HAP-1 (cell line): ENCODE results near the gene ECSCR.
"Not testable (repeated sequence)": the region's sequence is repeated elsewhere in the genome, so short reads cannot be mapped to it uniquely, and the experiment has no call there.

Experiments
- DNase-seq, 2 experiments: peaks; one replicate each; pipeline ENCODE4 v3.0.0-alpha.2; 2016 to 2020; ENCODE audit warnings: low spot score in 2 of 2
- H3K27me3 ChIP-seq: fragments of 250-450 bp; sonication (Bioruptor Pico); 2 replicates; pipeline ENCODE4 v1.5.1; 2020; ENCODE audit warnings: low read depth, mild to moderate bottlenecking, moderate library complexity
- H3K36me3 ChIP-seq: fragments of 250-450 bp; sonication (Bioruptor Pico); replicated peaks from 2 replicates; pipeline ENCODE4 v1.5.1; 2020; ENCODE audit warnings: mild to moderate bottlenecking
- H3K4me1 ChIP-seq: fragments of 250-450 bp; sonication (Bioruptor Pico); 2 replicates; pipeline ENCODE4 v1.5.1; 2020; ENCODE audit warnings: mild to moderate bottlenecking
- H3K4me3 ChIP-seq: fragments of 250-450 bp; sonication (Bioruptor Pico); 2 replicates; pipeline ENCODE4 v1.5.1; 2020; ENCODE audit warnings: mild to moderate bottlenecking, moderate library complexity
- H3K9me3 ChIP-seq: fragments of 250-450 bp; sonication (Bioruptor Pico); 2 replicates; pipeline ENCODE4 v1.5.1; 2020; ENCODE audit warnings: mild to moderate bottlenecking, moderate library complexity
- in situ Hi-C: fragments of 300-500 bp; cut with MboI; formaldehyde crosslinking; loops from 3 replicates; pipeline ENCODE4 v1.14.3; 2020; ENCODE audit warnings: low sequenced_read_pairs, inconsistent platforms, mixed read lengths

The ECSCR gene

DNA sequence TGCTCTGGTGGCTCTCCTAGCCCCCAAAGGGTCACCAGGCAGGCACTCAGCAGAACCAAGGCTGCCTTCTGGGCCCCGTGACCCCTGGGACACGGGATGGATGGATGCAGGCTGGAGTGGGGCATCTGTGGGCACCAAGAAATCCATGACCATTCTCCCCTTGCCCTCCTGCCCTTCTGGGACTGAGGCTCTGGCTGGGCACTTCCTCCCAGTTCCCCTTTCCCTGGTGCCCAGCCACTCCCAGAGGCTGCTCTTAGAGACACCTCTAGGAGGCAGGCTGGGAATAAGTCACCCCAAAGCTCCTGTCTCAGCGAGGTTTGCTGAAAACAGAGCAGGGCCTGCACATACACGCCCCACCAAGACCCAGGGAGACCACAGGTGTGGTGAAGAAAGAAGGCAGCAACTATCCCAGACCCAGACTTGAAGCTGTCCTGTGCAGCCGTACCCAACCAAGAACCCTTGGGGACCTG is 19.1 kb upstream of the ECSCR start:
- no peaks in the 10 kb centered on the region for H3K9me3 ChIP-seq
- H3K4me3 ChIP-seq = no peak overlapping the region
- H3K27me3 ChIP-seq = no peaks in the 10 kb centered on the region
- no peaks in the 10 kb centered on the region for H3K36me3 ChIP-seq
- DNase-seq = no peak
- H3K4me1 ChIP-seq = peaks cover 10% of the 10 kb centered on the region; the same call in 1 of the 2 replicates
- in situ Hi-C loops = no loop called here

DNA sequence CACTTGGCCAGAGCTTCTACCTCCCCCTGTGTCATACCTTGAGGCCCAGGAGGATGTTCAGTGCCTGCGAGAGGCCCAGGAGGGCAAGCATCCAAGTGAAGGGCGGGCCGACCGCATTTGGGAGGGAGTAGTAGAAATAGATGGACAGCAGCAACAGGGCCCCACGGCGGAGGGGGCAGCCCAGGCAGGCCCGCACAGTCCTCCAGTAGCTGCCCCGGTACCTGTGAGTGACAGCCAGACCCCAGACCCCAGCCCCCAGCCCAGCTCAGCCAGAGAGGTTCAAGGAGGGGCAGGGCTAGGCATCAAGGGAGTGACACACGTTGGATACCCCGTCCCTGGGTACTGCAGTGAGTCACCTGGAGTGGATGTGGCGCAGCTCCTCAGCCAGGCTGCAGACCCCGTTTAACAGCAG is 18.6 kb upstream of the ECSCR start:
- in situ Hi-C loops = no loop called here
- H3K27me3 ChIP-seq = no peaks in the 10 kb centered on the region
- no peak for DNase-seq
- H3K9me3 ChIP-seq = no peaks in the 10 kb centered on the region
- H3K36me3 ChIP-seq = no peaks in the 10 kb centered on the region
- H3K4me1 ChIP-seq = peaks cover 10% of the 10 kb centered on the region; the same call in 1 of the 2 replicates
- H3K4me3 ChIP-seq = no peak overlapping the region

DNA sequence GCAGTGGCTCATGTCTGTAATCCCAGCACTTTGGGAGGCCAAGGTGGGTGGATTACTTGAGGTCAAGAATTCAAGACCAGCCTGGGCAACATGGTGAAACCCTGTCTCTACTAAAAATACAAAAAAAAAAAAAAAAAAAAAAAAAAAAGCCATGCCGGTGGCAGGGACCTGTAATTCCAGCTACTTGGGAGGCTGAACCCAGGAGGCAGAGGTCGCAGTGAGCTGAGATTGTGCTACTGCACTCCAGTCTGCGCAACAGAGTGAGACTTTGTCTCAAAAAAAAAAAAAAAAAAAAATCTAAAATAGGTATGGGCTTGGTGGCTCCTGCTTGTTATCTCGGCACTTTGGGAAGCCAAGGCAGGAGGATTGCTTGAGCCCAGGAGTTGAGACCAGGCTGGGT is 17.2 kb upstream of the ECSCR start:
- H3K27me3 ChIP-seq, H3K36me3 ChIP-seq, H3K4me3 ChIP-seq, in situ Hi-C loops, H3K4me1 ChIP-seq, DNase-seq, H3K9me3 ChIP-seq: not testable (repeated sequence)

DNA sequence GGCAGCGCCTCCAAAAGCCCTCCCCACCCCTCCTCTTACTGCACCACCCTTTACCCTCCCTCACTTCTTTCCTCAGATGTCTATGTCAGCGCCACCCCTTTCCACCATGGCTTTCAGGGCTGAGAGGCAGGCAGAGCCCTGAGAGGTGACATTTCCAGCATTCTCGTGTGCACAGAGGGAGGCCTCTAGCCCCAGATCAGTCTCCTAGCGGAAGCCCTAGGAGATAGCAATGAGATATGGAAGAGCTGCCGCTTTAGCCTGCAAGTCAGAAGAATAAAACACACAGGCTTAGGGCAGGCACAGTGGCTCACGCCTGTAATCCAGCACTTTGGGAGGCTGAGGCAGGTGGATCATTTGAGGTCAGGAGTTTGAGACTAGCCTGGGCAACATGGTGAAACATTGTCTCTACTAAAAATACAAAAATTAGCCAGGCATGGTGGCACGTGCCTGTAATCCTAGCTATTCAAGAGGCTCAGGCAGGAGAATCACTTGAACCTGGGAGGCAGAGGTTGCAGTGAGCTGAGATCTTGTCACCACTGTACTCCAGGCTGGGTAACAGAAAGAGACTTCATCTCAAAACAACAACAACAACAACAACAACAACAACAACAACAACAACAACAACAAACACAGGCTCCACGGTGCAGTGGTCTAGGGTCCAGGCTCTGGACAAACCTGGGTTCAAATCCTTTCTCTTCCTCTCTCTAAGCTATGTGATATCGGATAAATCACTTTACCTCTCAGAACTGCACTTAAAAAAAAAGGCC is 16.3 kb upstream of the ECSCR start:
- H3K4me3 ChIP-seq, DNase-seq, H3K4me1 ChIP-seq, H3K27me3 ChIP-seq, H3K9me3 ChIP-seq, in situ Hi-C loops, H3K36me3 ChIP-seq: not testable (repeated sequence)

DNA sequence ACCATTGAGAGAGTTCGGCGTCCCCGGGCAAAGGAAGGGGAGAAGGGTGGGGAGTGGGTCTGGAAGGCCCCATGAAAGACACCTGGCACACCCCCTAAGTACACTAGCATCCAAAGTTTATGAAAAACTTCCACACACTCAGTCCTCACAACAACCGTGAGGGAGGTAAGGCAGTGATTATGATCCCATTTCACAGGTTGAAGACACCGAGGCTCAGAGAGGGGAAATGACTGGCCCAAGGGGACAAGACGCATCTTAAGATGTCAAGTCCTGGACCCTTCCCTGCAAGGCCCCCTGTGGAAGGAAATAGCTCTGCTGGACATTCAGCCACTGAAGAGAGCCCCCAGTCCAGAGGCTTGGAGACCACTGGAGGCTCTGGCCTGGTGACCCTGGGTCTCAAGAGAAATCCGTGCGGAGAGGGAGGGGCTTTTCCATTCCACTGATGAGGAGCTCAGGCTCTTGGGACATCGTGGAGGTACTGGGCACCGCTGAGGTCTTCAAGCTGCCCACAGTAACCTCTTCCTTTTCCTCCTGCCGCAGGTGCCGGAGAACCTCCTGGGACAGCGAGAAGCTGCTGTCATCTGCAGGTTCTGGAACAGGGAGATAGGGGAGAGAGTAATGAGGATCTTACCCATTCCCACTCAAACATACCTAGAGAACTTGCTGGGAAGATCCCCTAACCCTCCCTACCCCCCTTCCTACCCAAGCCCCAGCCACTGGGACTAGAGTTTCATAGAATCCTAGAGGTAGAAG is 13.5 kb upstream of the ECSCR start:
- DNase-seq = no peak
- in situ Hi-C loops = no loop called here
- H3K36me3 ChIP-seq = no peaks in the 10 kb centered on the region
- no peaks in the 10 kb centered on the region for H3K9me3 ChIP-seq
- no peak overlapping the region for H3K4me3 ChIP-seq
- H3K4me1 ChIP-seq = no peaks in the 10 kb centered on the region
- H3K27me3 ChIP-seq = no peaks in the 10 kb centered on the region

DNA sequence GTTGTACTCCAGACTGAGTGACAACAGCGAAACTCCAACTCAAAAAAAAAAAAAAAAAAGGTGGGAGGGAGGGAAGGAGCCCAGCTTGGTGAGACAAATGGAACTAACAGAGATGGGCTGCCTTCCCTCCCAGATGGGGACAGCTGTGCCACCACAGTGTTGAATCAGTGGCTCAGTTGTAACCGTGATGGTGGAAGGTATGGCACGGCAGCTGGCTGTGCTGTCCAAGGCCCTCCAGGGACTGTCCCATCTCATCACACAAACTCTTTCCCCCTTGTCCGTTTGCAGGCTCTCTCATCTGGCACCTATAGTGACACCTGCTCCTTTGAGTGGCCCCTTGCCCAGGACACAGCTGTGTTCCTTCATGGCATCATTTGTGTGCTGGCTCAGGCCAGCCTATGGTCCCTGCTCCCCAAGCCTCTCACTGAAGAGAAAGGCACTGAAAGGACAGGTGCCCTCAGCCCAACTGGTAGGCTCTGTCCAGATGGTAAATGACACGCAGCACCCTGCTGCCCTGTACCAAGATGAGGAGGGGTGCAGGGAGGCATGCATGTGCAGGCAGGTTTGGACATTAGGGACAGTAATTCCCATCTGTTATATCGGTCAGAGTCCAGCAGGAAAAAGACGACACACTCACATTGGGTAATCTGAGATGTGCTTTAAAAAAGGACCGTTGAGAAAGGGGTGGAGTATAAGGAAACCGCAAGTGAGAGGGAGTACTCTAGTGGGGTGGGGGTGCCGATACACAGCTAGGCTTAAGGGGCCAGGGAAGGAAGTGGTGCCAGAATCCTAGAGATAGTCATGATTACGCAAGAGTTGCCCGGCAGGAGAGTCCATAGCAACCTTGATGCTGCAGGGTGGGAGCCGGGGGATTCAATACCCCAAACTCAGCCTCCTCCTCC is 12.6 kb upstream of the ECSCR start:
- Histone ChIP-seq H3K27me3 (no peaks in the 10 kb centered on the region), H3K36me3 (no peaks in the 10 kb centered on the region), H3K4me1 (no peaks in the 10 kb centered on the region), H3K9me3 (no peaks in the 10 kb centered on the region), H3K4me3 (no peak overlapping the region)
- DNase-seq = no peak
- in situ Hi-C loops = no loop called here

DNA sequence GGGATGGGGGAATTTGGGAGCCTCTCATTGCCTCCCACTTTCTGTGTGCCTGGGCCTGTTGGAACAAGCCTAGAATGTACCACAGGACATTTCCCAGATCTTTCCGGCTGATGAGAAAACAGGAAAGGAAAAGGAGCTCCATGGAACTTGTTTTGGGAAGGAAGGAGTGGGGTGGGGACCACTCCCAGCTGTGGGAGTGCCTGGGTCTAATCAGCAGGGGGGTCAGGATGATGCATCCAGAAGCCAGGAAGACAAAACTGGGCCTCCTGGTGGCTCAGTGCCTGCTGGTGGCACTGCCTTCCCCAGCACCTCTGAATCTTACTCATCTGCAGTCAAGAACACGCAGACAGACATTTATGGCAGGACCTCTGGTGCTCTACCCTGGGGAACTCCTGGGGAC is 11.0 kb upstream of the ECSCR start:
- no peaks in the 10 kb centered on the region for H3K4me1 ChIP-seq
- H3K9me3 ChIP-seq = no peaks in the 10 kb centered on the region
- H3K27me3 ChIP-seq = no peaks in the 10 kb centered on the region
- in situ Hi-C loops = no loop called here
- DNase-seq = no peak
- no peaks in the 10 kb centered on the region for H3K36me3 ChIP-seq
- no peak overlapping the region for H3K4me3 ChIP-seq

DNA sequence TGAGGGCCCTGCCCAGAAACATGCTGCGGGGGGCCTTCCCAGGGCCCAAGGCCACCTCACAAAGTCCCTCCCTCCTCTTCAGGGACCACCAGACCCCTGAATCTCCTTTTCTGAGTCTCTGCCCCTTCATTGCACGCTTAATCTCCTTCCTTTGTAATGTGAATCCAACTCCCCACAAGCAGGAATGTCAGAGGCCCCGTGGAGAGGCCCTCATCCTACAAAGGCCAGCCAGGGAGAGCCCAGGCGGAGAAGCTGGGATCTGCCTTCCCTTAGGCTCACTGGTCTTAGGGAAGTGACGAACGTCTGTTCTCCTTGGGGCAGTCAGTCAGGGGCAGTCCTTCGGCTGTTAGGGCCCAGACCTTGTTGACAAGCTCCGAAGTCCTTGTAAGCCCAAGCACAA is 10.6 kb upstream of the ECSCR start:
- no peaks in the 10 kb centered on the region for H3K27me3 ChIP-seq
- peak; percentile 8 to 31 for DNase-seq
- no peak overlapping the region for H3K4me3 ChIP-seq
- H3K36me3 ChIP-seq = no peaks in the 10 kb centered on the region
- in situ Hi-C loops = no loop called here
- no peaks in the 10 kb centered on the region for H3K4me1 ChIP-seq
- H3K9me3 ChIP-seq = no peaks in the 10 kb centered on the region

DNA sequence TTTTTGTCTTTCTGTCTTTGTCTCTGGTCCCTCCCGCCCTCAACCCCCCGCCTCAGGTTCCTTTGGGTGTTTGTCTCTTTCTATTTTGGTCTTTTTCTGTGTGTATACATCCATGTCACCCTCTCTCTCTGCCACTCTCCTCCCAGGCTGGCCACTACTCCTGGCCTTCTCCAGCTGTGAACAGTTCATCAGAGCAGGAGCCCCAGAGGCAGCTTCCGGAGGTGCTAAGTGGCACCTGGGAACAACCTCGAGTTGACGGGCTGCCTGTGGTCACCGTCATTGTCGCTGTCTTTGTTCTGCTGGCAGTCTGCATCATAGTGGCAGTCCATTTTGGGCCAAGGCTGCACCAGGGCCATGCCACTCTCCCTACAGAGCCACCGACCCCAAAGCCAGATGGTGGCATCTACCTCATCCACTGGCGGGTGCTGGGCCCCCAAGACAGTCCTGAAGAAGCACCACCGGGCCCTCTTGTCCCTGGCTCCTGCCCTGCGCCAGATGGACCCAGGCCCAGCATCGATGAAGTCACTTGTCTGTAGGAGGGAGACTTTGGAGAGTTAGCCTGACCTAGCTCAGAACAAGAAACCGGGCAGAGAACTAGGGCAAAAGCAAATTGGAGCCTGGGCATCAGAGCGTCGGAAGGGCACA is 10.0 kb upstream of the ECSCR start:
- H3K27me3 ChIP-seq = no peaks in the 10 kb centered on the region
- no peaks in the 10 kb centered on the region for H3K4me1 ChIP-seq
- H3K9me3 ChIP-seq = no peaks in the 10 kb centered on the region
- no peak overlapping the region for H3K4me3 ChIP-seq
- H3K36me3 ChIP-seq = no peaks in the 10 kb centered on the region
- in situ Hi-C loops = no loop called here
- DNase-seq = no peak

DNA sequence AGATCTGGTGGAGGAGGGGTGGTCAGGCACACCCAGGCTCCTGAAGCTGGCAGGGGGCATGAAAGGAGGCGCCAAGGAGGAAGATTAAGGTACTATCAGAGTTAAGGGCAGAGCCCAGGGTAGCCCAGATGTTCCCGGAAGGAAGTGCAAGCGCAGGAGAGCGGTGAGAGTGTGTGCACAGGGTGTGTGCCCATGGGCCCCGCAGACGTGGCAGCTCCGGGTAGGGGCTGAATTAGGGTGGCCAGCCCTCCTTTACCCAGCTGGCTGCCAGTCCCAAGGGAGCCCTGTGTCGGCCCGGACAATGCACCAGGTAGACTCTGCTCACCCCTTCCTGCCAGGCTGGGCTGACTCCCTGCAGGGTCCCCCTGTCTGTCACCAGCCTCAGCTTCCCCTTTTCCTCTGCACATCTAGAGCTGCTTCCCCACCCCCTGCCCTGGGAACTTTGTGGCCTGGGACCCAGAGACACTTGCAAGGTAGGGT is 8.3 kb upstream of the ECSCR start, which contains the start of gene SMIM33:
Gene SMIM33 (plus strand): TSS at position 184 of the 480 bp plus-strand sequence. CDS start 118 bp downstream, at position 302.
- Histone ChIP-seq H3K36me3 (no peaks in the 10 kb centered on the region), H3K9me3 (no peaks in the 10 kb centered on the region), H3K27me3 (no peaks in the 10 kb centered on the region), H3K4me3 (no peak within 1 kb of the TSS), H3K4me1 (no peaks in the 10 kb centered on the region)
- no peak for DNase-seq
- in situ Hi-C loops = no loop called here

DNA sequence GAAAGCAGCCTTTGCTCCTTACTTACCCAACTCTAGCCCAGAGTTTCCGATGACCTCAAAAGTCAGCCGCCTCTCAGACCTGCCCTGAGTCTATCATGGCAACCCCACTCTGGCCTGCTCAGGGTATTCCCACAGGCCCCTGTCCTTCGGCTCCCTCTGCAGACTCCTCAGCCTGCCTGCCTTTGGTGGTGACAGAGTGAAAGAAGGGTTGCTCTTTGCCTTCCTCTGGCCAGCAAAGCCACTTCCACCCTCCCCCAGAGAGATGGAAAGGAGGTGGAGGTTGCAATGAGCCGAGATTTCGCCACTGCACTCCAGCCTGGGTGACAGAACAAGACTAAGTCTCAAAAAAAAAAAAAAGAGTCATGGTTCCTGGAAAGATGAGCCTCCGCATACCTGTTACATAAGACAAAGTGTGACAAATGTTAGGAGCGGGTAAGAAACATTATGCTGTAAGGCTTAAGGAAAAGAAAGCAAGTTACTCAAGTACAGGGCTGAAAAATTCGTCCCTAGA is 5.9 kb upstream of the ECSCR start:
- no peak overlapping the region for H3K4me3 ChIP-seq
- no peaks in the 10 kb centered on the region for H3K9me3 ChIP-seq
- no peaks in the 10 kb centered on the region for H3K4me1 ChIP-seq
- in situ Hi-C loops = no loop called here
- no peaks in the 10 kb centered on the region for H3K27me3 ChIP-seq
- no peak for DNase-seq
- H3K36me3 ChIP-seq = no peaks in the 10 kb centered on the region

DNA sequence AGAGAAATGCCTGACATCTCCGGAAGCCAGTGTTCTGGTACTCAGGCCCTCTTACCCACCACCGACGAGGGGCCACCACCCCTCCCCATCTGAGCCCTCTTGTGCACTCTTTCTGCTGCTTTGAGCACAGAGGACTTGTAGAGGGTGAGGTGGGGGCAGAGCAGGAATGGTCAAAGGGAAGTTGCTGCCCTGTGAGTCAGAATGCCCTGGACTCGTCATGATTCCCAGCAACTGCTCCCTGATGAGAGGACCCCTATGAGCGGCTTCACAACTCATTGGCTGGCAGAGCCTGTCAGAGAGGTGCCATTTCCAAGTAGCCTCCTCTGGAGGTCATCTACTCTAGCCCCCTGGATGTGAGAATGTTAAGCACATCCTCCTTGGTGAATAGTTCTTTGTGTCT is 845 bp downstream of the ECSCR start:
- H3K27me3 ChIP-seq = no peaks in the 10 kb centered on the region
- no peak for DNase-seq
- in situ Hi-C loops = no loop called here
- no peak overlapping the region for H3K4me3 ChIP-seq
- no peaks in the 10 kb centered on the region for H3K36me3 ChIP-seq
- H3K9me3 ChIP-seq = no peaks in the 10 kb centered on the region
- no peaks in the 10 kb centered on the region for H3K4me1 ChIP-seq

DNA sequence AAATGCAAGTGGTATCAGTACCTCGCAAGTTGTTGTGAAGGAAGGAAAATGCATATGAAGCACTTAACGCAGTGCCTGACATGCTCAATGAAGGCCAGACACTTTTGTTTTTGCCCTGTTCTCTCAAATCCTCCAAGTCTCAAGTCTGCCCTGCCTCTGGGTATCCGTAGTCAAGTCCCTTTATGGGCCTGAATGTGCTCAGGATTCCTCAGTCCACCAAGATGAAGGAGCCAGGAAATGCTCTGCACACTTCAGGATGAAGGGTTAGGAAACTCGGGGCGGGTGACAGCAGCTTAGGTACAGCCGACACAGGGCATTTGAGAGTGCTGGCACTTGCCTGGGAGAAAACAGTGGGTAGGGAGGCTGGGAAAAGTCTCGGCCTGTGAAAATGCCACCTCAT is 1.4 kb downstream of the ECSCR start:
- in situ Hi-C loops = no loop called here
- Histone ChIP-seq H3K9me3 (no peaks in the 10 kb centered on the region), H3K4me1 (no peaks in the 10 kb centered on the region), H3K4me3 (no peak overlapping the region), H3K36me3 (no peaks in the 10 kb centered on the region), H3K27me3 (no peaks in the 10 kb centered on the region)
- no peak for DNase-seq
